CD4-positive, alpha-beta T cell treated with Interleukin-12 subunit alpha and Interleukin-12 subunit beta, for 1 hour (primary cell): Measurements from ENCODE around the gene PNPLA3.

Source experiments
- DNase-seq: peaks from one replicate; pipeline ENCODE4 v3.0.0-alpha.2; 2020

The PNPLA3 gene

DNA sequence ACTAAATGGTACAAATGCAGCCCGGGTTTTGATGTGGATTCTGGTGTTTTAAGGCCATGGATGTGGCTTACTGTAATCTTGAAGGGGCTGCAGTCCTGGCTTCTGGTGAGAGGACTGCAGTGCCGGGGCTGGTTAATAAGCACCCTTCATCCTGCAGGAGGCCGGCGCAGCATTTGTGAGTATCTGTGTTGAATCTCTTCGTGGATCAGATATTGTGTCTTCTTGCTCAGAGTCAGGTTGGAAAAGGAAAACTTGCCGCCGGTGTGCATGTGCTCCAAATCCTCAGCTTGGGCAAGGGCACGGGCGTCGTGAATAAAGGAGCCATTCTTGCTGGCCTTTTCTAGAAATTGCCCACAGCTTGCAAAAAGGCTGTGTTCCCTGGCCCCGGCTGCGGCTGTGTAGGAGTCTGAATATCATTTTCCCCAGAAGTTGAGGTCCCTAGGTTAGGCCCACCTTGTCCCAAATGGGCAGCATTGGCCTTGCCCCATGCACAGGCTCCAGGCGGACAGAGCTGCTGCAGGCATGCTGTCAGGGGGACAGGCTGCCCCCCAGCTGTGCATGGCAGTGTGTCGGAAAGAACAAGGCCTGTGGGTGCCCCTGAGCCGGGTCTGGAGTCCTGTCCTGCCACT lies 71.6 kb downstream of the PNPLA3 start:
- DNase-seq: no peak

DNA sequence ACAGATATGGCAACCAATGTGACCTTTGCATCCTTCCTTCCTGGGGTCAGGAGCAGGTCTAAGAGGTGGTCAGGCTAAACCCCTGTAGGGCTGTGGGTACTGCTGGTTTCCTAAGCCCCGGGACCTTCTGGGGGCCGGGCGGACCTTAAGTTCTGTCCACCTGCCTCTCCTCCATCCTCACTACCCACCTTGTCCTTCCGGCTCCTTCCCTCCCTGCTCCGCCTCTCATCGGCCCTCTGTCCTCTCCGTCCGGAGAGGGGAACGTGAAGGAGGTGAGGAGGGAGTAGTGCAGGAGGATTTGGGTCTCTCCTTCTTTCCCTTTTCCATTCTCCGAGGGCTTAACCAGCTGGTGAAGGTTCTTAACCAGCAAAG lies 72.2 kb downstream of the PNPLA3 start:
- no peak for DNase-seq

DNA sequence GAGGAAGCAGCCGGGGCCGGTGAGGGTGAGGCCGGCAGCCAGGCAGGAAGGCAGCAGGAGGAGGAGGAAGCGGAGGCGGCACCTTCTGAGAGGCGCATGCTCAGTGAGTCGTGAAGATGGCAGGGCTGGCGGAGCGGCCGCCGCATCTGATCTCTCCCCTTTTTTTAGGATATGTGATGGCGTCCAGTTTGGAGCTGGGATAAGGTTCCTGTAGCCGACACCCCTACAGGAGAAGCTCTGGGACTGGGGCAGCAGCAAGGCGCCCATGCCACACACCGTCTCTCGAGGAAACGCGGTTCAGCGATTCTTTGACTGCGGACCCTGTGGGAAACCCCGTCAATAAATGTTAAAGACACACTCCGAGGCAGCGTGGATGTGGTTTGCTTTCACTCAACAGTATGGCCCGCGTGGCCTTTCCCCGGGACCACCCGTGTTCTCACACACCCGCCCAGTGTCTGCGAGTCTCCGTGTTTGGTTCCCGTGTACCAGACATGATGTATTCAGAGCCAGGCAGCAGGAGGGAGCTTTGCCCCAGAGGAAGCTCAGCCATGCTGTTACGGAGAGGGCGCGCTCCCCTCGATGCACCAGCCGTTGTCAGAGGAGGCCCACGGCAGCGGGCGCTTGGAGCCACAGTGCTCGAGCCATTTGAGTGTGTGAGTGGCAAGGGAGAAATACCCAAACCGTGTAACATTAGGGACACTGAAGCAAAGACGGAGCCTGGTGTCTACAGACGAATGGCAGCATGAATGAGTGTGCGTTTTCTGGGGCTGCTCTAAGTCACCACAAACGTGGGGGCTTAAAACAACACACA lies 72.8 kb downstream of the PNPLA3 start:
- peak; percentile 75 for DNase-seq

DNA sequence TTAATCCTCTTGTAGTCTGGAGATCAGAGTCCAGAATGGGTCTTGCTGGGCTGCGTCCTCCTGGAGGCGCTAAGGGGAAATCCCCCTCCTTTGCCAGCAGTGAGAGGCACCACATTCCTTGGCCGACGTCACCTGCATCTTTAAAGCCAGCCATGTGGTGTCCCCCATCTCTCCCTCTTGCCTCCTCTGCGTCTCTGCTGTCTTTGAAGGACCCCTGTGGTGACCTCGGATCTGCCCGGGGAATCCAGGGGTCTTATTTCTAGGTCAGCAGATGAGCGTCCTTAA lies 73.3 kb downstream of the PNPLA3 start:
- DNase-seq: no peak
